ENCODE data around the gene TTC34. TPM values are rescaled to one million over a fixed set of nuclear protein-coding genes. Genes with fewer than 3 reads are reported as not detected.

TTC34 gene
- total and polyA plus RNA-seq, 7 donors = 0.01 to 0.15 (median 0.04) TPM

GRCh38 chr1:2808831-2809605 lies 7.5 kb upstream of the TTC34 start:
- peaks cover 0 to 16% (median 6%) of the 10 kb centered on the region in 3 donors for H3K27me3 ChIP-seq (ENCODE audit: insufficient read depth in 3 of 3, low read length in 2 of 3)
- no peak for TF ChIP-seq CTCF (IDR thresholded peaks at IDR 0.05)
- no peaks in the 10 kb centered on the region for H3K36me3 ChIP-seq (ENCODE audit: insufficient read depth in 1 of 2, low read depth in 1 of 2)
- peaks cover 5% of the 10 kb centered on the region for H3K9me3 ChIP-seq
- ATAC-seq = no peak
- no peaks in the 10 kb centered on the region for H3K4me1 ChIP-seq
- H3K4me3 ChIP-seq = no peak overlapping the region
- DNase-seq = peak in 1 of 2 donors; percentile 38
- no peak overlapping the region for H3K27ac ChIP-seq
- 82 to 89% (median 84%) methylated on average over 30 to 34 of the region's 34 CpGs for WGBS, 3 donors
- intact Hi-C loops (cut with DNase I) = no loop called here

- Histone ChIP-seq H3K4me1 (no peaks in the 10 kb centered on the region), H3K4me3 (no peak overlapping the region), H3K36me3 (ENCODE audit: insufficient read depth in 1 of 2, low read depth in 1 of 2) (no peaks in the 10 kb centered on the region), H3K9me3 (peaks cover 5% of the 10 kb centered on the region), H3K27ac (no peak overlapping the region), H3K27me3 (ENCODE audit: insufficient read depth in 3 of 3, low read length in 2 of 3) (peaks cover 0 to 22% (median 7%) of the 10 kb centered on the region in 3 donors)
- 75 to 77% (median 76%) methylated on average over 6 to 10 of the region's 10 CpGs for WGBS, 3 donors
- no peak for ATAC-seq
- intact Hi-C loops (cut with DNase I) = no loop called here
- no peak for TF ChIP-seq CTCF (IDR thresholded peaks at IDR 0.05)
- DNase-seq = peak in 1 of 2 donors; percentile 23
Measured at GRCh38 chr1:2808386-2808705, 6.9 kb upstream of the TTC34 start.

DNA sequence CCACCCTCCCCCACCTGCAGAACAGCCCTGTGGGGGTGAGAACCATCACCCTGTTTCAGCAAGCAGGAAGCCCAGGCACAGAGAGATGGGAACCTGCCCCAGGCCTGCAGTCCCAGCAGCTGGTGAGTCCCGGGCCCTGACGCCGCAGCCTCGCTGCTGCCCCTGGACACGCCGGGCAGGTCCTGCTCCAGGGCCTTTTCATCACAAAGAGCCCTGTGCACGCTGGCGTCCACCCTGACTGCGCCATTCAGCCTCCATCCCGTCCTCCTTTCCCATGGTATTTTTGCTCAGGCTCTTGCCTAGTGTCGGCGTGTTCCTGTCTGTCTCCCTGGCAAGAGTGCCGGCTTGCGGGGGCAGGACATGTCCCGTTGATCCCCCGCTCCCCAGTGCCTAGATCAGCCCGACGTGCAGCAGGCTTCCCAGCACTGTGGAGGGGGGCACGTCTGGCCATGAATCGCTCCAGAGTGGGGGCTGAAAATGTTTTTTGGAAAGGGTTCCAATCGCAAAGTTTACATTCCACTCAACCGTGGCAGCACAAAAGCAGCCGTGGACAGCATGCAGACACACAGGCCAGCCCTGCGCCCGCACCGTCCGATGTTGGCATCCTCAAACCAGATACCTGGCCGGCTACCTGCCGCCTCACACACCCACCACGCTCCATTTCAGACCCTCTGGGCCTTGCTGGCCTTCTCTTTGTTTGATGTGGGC lies 6.3 kb upstream of the TTC34 start:
- H3K36me3 ChIP-seq (ENCODE audit: insufficient read depth in 1 of 2, low read depth in 1 of 2) = no peaks in the 10 kb centered on the region
- DNase-seq (peak in 1 of 2 donors; percentile 10), ATAC-seq (no peak)
- peaks cover 0 to 27% (median 11%) of the 10 kb centered on the region in 3 donors for H3K27me3 ChIP-seq (ENCODE audit: insufficient read depth in 3 of 3, low read length in 2 of 3)
- H3K4me1 ChIP-seq = no peaks in the 10 kb centered on the region
- 66 to 73% (median 69%) methylated on average over 26 to 30 of the region's 30 CpGs for WGBS, 3 donors
- H3K4me3 ChIP-seq = no peak overlapping the region
- H3K9me3 ChIP-seq = peaks cover 5% of the 10 kb centered on the region
- no peak for TF ChIP-seq CTCF (IDR thresholded peaks at IDR 0.05)
- intact Hi-C loops (cut with DNase I) = no loop called here
- no peak overlapping the region for H3K27ac ChIP-seq

DNA sequence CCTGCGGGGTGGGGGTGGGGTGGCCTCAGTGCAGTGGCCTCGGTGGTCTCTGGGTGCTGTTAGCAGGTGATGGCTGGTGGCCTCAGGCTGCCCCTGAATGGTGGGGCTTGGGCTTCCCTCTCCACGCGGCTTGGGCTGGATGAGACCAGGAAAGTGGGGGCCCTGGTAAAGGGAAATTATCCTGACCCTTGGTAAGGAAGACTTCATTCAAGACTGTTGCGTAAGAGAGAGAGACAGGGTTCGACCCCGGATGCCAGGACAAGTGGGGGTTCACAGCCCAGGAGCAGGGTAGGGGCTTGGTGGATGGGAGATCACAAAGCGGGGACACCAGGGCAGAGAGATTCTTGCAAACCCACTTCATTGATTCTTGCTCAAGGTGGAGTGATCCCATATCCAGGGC lies 5.5 kb upstream of the TTC34 start:
- no peak overlapping the region for H3K4me3 ChIP-seq
- no peak for ATAC-seq
- intact Hi-C loops (cut with DNase I) = no loop called here
- DNase-seq = peak in 1 of 2 donors; percentile 15
- no peak overlapping the region for H3K27ac ChIP-seq
- peaks cover 0 to 30% (median 10%) of the 10 kb centered on the region in 3 donors for H3K27me3 ChIP-seq (ENCODE audit: insufficient read depth in 3 of 3, low read length in 2 of 3)
- peaks cover 1% of the 10 kb centered on the region for H3K9me3 ChIP-seq
- TF ChIP-seq CTCF (IDR thresholded peaks at IDR 0.05) = no peak
- H3K4me1 ChIP-seq = no peaks in the 10 kb centered on the region
- WGBS, 3 donors = 67% methylated on average over 8 of the region's 8 CpGs
- no peaks in the 10 kb centered on the region for H3K36me3 ChIP-seq (ENCODE audit: insufficient read depth in 1 of 2, low read depth in 1 of 2)
